Esophagus muscularis mucosa (tissue), 4 donors: ENCODE measurements around the gene ROMO1. TPM values are rescaled to one million over a fixed set of nuclear protein-coding genes. Genes with fewer than 3 reads are reported as not detected.

Source experiments
- DNase-seq: peaks from one replicate; pipeline ENCODE4 v3.0.0-alpha.2; 2017; ENCODE audit errors: extremely low spot score
- H3K27ac ChIP-seq, 4 donors: fragments of 200-600 bp; sonication (generic); replicated peaks in 1 of 4; 1 replicate in 3 of 4; 2 replicates in 1 of 4; pipeline ENCODE4 v1.5.1; 2016 to 2019; ENCODE audit warnings: mild to moderate bottlenecking in 1 of 4
- H3K27me3 ChIP-seq, 4 donors: fragments of 200-600 bp; sonication (generic); one replicate each; pipeline versions ENCODE4 v1.5.1 to v1.6.0; 2016 to 2019
- H3K36me3 ChIP-seq, 4 donors: fragments of 200-600 bp; sonication (generic); one replicate each; pipeline ENCODE4 v1.5.1; 2016 to 2019
- H3K4me1 ChIP-seq, 4 donors: fragments of 200-600 bp; sonication (generic); one replicate each; pipeline ENCODE4 v1.5.1; 2016 to 2019
- H3K4me3 ChIP-seq, 4 donors: fragments of 200-600 bp; sonication (generic); 1 replicate in 2 of 4; 2 replicates in 2 of 4; pipeline ENCODE4 v1.5.1; 2016 to 2019; ENCODE audit warnings: mild to moderate bottlenecking in 4 of 4, moderate library complexity in 1 of 4
- H3K9me3 ChIP-seq, 4 donors: fragments of 200-600 bp; sonication (generic); 1 replicate in 3 of 4; 2 replicates in 1 of 4; pipeline ENCODE4 v1.5.1; 2016 to 2019
- EP300 ChIP-seq: sonication (generic); formaldehyde crosslinking; IDR thresholded peaks from one replicate; pipeline ENCODE4 v1.6.1; 2017; ENCODE audit warnings: antibody characterized with exemption
- POLR2A ChIP-seq: fragments of 450-650 bp; IDR thresholded peaks from one replicate; pipeline ENCODE4 v1.6.1; 2017; ENCODE audit warnings: antibody characterized with exemption, moderate library complexity, mild to moderate bottlenecking, low read depth
- POLR2AphosphoS5 ChIP-seq, 2 donors: sonication (generic); formaldehyde crosslinking; IDR thresholded peaks; one replicate each; pipeline ENCODE4 v1.6.1; 2017; ENCODE audit warnings: antibody characterized with exemption in 2 of 2
- WGBS: methylation state at CpG from one replicate; pipeline ENCODE4 v1.1.5; 2018; 5-methylcytosine and 5-hydroxymethylcytosine counted together
- intact Hi-C: fragments of 100-400 bp; cut with DNase I; formaldehyde crosslinking; loops from one replicate; pipeline ENCODE4 v1.15.1; 2023
- total RNA-seq, 4 donors: library from RNA; depleted of rRNA; stranded (reverse); fragments of >200 nt; gene quantifications; one replicate each; pipeline versions ENCODE4 v1.1.0 to v1.2.1, GENCODE V29; 2016
- TF ChIP-seq, protein P1 (sequence below), 3 experiments: fragments of 200-600 bp in 2 of 3; fragments of 450-650 bp in 1 of 3; sonication (generic) in 2 of 3; IDR thresholded peaks; one replicate each; pipeline ENCODE4 v1.5.1; 2017 to 2019; ENCODE audit warnings: antibody characterized with exemption in 3 of 3, mild to moderate bottlenecking in 2 of 3, moderate library complexity in 1 of 3

The ROMO1 gene
- total RNA-seq, 4 donors from 2014 or later: 159 to 360 (median 263) TPM

DNA sequence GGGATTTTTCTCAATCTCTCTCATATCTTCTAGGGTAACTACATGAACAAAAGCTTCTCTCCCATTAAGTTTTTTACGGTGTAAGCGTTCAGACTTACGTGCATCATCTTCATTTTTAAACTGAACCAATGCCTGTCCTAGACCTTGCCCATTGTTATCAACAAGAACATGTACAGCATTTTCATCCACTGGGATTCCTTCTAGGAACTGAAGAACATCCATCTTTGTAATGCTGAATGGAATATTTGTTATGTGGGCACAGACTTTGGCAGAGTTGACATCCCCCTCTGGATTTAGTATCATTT is 45.8 kb upstream of the ROMO1 start:
- no peak overlapping the region for H3K27ac ChIP-seq
- no peaks in the 10 kb centered on the region for H3K9me3 ChIP-seq
- WGBS: 100% methylated on average over 3 of the region's 3 CpGs
- H3K4me1 ChIP-seq: peaks cover 32 to 73% (median 70%) of the 10 kb centered on the region in 4 donors
- TF ChIP-seq, protein P1, sequence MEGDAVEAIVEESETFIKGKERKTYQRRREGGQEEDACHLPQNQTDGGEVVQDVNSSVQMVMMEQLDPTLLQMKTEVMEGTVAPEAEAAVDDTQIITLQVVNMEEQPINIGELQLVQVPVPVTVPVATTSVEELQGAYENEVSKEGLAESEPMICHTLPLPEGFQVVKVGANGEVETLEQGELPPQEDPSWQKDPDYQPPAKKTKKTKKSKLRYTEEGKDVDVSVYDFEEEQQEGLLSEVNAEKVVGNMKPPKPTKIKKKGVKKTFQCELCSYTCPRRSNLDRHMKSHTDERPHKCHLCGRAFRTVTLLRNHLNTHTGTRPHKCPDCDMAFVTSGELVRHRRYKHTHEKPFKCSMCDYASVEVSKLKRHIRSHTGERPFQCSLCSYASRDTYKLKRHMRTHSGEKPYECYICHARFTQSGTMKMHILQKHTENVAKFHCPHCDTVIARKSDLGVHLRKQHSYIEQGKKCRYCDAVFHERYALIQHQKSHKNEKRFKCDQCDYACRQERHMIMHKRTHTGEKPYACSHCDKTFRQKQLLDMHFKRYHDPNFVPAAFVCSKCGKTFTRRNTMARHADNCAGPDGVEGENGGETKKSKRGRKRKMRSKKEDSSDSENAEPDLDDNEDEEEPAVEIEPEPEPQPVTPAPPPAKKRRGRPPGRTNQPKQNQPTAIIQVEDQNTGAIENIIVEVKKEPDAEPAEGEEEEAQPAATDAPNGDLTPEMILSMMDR (IDR thresholded peaks at IDR 0.05): no peak
- TF ChIP-seq POLR2A (no peak), EP300 (no peak), POLR2AphosphoS5 (IDR thresholded peaks at IDR 0.05) (no peak)
- no peaks in the 10 kb centered on the region for H3K27me3 ChIP-seq
- peaks cover 4 to 31% (median 29%) of the 10 kb centered on the region in 4 donors for H3K36me3 ChIP-seq
- intact Hi-C loops: no loop called here
- no peak for DNase-seq
- no peak overlapping the region for H3K4me3 ChIP-seq

DNA sequence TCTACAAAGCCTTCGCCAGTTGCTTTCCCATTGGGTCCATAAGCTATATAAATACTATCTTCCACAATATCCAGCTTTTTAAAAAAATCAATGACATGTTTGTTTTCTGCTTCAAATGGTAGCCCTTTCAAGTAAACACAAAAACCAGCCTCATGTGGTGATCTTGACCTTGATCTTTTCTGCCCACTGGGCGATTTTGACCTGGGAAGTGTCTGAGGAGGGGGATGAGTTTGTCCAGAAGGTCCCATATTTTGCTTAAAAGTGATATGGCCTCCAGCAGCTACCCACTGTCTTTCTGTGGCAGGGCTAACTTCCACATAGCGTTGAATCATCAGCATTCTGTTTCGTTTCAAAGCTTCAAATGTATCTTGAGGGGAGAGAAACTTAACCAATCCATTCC is 45.3 kb upstream of the ROMO1 start:
- peaks cover 33 to 73% (median 70%) of the 10 kb centered on the region in 4 donors for H3K4me1 ChIP-seq
- 89% methylated on average over 4 of the region's 4 CpGs for WGBS
- peaks cover 4 to 31% (median 29%) of the 10 kb centered on the region in 4 donors for H3K36me3 ChIP-seq
- intact Hi-C loops: no loop called here
- TF ChIP-seq POLR2AphosphoS5 (IDR thresholded peaks at IDR 0.05): no peak
- TF ChIP-seq, protein P1 (IDR thresholded peaks at IDR 0.05): no peak
- no peak for TF ChIP-seq POLR2A
- TF ChIP-seq EP300: no peak
- DNase-seq: no peak
- no peak overlapping the region for H3K4me3 ChIP-seq
- H3K27me3 ChIP-seq: no peaks in the 10 kb centered on the region
- no peak overlapping the region for H3K27ac ChIP-seq
- H3K9me3 ChIP-seq: no peaks in the 10 kb centered on the region

DNA sequence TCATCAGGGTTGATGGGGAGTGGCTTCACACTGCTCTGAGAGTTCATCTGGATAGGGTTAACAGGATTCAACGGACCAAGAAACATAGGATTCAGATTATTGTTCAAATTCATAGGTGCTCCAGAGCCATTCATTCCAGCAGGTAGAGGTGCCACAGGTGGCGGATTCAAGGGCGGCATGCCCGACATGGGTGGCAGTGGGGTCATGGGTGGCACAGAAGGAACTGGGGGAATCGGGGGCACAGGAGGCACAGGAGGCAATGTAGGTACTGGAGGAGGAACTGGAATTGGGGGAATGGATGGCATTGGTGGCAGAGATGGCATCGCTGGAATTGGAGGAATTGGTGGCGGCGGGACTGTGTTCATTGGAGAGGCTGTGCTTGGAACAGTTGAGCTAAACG is 44.8 kb upstream of the ROMO1 start:
- Histone ChIP-seq H3K4me3 (no peak overlapping the region), H3K27ac (no peak overlapping the region), H3K27me3 (no peaks in the 10 kb centered on the region), H3K9me3 (no peaks in the 10 kb centered on the region), H3K36me3 (peaks cover 4 to 31% (median 29%) of the 10 kb centered on the region in 4 donors), H3K4me1 (peaks cover 36 to 73% (median 70%) of the 10 kb centered on the region in 4 donors)
- DNase-seq: no peak
- TF ChIP-seq EP300: no peak
- no peak for TF ChIP-seq POLR2AphosphoS5 (IDR thresholded peaks at IDR 0.05)
- no peak for TF ChIP-seq POLR2A
- TF ChIP-seq, protein P1 (IDR thresholded peaks at IDR 0.05): no peak
- intact Hi-C loops: no loop called here
- WGBS: 86% methylated on average over 9 of the region's 9 CpGs

DNA sequence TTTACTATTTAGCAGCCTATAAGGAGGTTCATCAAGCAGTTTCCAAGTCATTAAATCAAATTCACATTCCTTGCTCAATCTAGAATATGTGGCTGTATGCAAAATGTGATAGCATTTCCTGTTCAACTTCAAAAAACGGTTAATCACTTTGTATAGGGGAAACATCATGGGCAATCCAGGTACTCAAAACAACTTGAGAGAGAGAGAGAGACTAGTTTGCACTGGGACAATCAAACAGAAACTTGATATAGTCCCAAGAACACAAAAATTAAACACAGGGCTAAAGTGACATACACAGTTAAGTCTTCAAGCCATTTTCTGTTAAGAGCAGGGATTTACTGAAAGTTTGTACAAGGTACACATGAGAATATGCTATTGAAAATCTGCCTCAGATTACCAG is 41.9 kb upstream of the ROMO1 start:
- intact Hi-C loops: no loop called here
- no peak for TF ChIP-seq EP300
- TF ChIP-seq, protein P1 (IDR thresholded peaks at IDR 0.05): no peak
- TF ChIP-seq POLR2AphosphoS5 (IDR thresholded peaks at IDR 0.05): no peak
- no peak for TF ChIP-seq POLR2A
- H3K9me3 ChIP-seq: no peaks in the 10 kb centered on the region

More for the DNA sequence above, 41.9 kb upstream of the ROMO1 start:
- Histone ChIP-seq H3K36me3 (peaks cover 4 to 30% (median 29%) of the 10 kb centered on the region in 4 donors), H3K27ac (no peak overlapping the region), H3K4me1 (peaks cover 52 to 77% (median 71%) of the 10 kb centered on the region in 4 donors), H3K4me3 (no peak overlapping the region), H3K27me3 (no peaks in the 10 kb centered on the region)
- 28% methylated on average over 1 of the region's 1 CpG for WGBS
- no peak for DNase-seq
